Measurements from ENCODE around the gene HNRNPA3. TPM values are rescaled to one million over a fixed set of nuclear protein-coding genes. Genes with fewer than 3 reads are reported as not detected.

HNRNPA3 gene
- total and polyA plus RNA-seq, 2 donors (not counting 1 experiment from before 2014, with no cell fraction given) = 45.1 to 200 TPM

DNA sequence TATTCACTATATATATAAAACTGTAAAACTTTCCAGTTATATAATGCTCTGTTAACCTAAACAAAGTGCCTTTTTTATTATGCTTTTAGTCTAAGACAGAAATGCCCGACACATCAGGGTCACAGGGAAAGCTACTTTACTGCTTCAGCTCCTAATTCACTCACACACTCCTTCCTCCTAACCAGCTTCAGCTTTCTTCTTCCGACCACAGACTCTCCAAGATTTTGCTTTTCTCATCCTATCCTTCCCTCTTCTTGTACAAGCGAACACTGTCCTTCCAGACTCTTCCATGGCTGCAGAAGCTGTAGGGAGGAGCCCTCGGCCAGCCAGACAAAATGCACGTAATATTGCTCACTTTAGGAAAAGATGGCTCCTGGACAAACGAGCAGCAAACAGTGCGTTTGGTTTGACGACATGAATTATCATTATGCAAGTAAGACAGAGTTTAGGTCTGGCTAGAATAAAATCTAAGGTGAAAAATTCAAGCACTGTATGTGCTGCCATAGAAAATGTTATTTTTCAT lies 47.5 kb upstream of the HNRNPA3 start:
- DNase-seq = peak; percentile 51

More for the DNA sequence above, 47.5 kb upstream of the HNRNPA3 start:
- H3K4me1 Mint-ChIP-seq = peaks cover 25% of the 10 kb centered on the region
- H3K27ac Mint-ChIP-seq = no peak overlapping the region
- H2AFZ ChIP-seq (ENCODE audit: insufficient read depth, low read depth, low read length, poor library complexity, severe bottlenecking) = peak overlapping the region; percentile 81
- ChIA-PET POLR2A (interaction anchor here (0.5 to 4.3 kb wide), 8 partner anchors 9 to 466 kb away, joined by 3 to 66 read pairs (median 4); partner anchors contain the start of genes HNRNPA3 and NFE2L2), CTCF (interaction anchor here (0.6 to 7.7 kb wide), 81 partner anchors 7 to 1217 kb away, joined by 3 to 228 read pairs (median 5); partner anchors contain the start of genes AGPS, HNRNPA3 and NFE2L2)
- TF ChIP-seq, protein P1, sequence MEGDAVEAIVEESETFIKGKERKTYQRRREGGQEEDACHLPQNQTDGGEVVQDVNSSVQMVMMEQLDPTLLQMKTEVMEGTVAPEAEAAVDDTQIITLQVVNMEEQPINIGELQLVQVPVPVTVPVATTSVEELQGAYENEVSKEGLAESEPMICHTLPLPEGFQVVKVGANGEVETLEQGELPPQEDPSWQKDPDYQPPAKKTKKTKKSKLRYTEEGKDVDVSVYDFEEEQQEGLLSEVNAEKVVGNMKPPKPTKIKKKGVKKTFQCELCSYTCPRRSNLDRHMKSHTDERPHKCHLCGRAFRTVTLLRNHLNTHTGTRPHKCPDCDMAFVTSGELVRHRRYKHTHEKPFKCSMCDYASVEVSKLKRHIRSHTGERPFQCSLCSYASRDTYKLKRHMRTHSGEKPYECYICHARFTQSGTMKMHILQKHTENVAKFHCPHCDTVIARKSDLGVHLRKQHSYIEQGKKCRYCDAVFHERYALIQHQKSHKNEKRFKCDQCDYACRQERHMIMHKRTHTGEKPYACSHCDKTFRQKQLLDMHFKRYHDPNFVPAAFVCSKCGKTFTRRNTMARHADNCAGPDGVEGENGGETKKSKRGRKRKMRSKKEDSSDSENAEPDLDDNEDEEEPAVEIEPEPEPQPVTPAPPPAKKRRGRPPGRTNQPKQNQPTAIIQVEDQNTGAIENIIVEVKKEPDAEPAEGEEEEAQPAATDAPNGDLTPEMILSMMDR (IDR thresholded peaks at IDR 0.05) = no peak
- no peak for TF ChIP-seq EZH2 (IDR thresholded peaks at IDR 0.05; ENCODE audit: borderline replicate concordance, insufficient read depth, low read depth, low read length, poor library complexity, severe bottlenecking)
- H4K20me1 ChIP-seq (ENCODE audit: control insufficient read depth, insufficient read depth, low read length, poor library complexity, severe bottlenecking) = no peaks in the 10 kb centered on the region
- no peaks in the 10 kb centered on the region for H3K9me3 ChIP-seq (ENCODE audit: control extremely low read depth in 1 of 3, control insufficient read depth in 2 of 3, insufficient read depth in 1 of 3, low read length in 2 of 3)
- H3K4me3 ChIP-seq (ENCODE audit: control extremely low read depth in 1 of 5, extremely low read depth in 1 of 5, insufficient read depth in 1 of 5, low read depth in 2 of 5, low read length in 4 of 5) = peak overlapping the region; percentile 38 to 71 (median 50)
- no peak overlapping the region for H3K4me3 Mint-ChIP-seq
- H3K36me3 ChIP-seq (replicated peaks in 1 of 2; ENCODE audit: control extremely low read depth in 1 of 2, control insufficient read depth in 1 of 2, extremely low read depth in 1 of 2, insufficient read depth in 2 of 2, low read length in 1 of 2) = no peaks in the 10 kb centered on the region
- ATAC-seq (ENCODE audit: low read depth) = no peak
- peak overlapping the region; percentile 62 for H3K9ac ChIP-seq (ENCODE audit: low read length)
- H3K27me3 ChIP-seq (replicated peaks in 1 of 4; ENCODE audit: control extremely low read depth in 1 of 4, control insufficient read depth in 3 of 4, insufficient read depth in 4 of 4, low read length in 3 of 4) = no peaks in the 10 kb centered on the region
- 17% methylated on average over 8 of the region's 8 CpGs for WGBS (ENCODE audit: insufficient coverage)
- no peaks in the 10 kb centered on the region for H3K79me2 ChIP-seq (ENCODE audit: control insufficient read depth, insufficient read depth, low read length)
- peaks cover 4% of the 10 kb centered on the region for H3K27me3 Mint-ChIP-seq
- H3K27ac ChIP-seq (ENCODE audit: low read length in 2 of 2) = peak overlapping the region; percentile 81 to 90
- H3K4me2 ChIP-seq (replicated peaks; ENCODE audit: low read depth, low read length, poor library complexity, severe bottlenecking) = peak overlapping the region; percentile 74
- peaks cover 19 to 25% of the 10 kb centered on the region in 2 donors for H3K4me1 ChIP-seq (ENCODE audit: control insufficient read depth in 2 of 2, insufficient read depth in 2 of 2, low read length in 2 of 2)
- intact Hi-C loops (cut with micrococcal nuclease) = loop anchor here (2.0 kb wide), 1 partner anchor 388 kb away; a partner anchor contains a TSS
- H3K9me3 Mint-ChIP-seq (ENCODE audit: insufficient read depth) = no peaks in the 10 kb centered on the region

All from B cell (primary cell).